Measurements from ENCODE around the gene FBXO17. TPM values are rescaled to one million over a fixed set of nuclear protein-coding genes. Genes with fewer than 3 reads are reported as not detected.

FBXO17 gene
- total and polyA plus RNA-seq, 4 experiments from 2014 or later, result not detected

DNA sequence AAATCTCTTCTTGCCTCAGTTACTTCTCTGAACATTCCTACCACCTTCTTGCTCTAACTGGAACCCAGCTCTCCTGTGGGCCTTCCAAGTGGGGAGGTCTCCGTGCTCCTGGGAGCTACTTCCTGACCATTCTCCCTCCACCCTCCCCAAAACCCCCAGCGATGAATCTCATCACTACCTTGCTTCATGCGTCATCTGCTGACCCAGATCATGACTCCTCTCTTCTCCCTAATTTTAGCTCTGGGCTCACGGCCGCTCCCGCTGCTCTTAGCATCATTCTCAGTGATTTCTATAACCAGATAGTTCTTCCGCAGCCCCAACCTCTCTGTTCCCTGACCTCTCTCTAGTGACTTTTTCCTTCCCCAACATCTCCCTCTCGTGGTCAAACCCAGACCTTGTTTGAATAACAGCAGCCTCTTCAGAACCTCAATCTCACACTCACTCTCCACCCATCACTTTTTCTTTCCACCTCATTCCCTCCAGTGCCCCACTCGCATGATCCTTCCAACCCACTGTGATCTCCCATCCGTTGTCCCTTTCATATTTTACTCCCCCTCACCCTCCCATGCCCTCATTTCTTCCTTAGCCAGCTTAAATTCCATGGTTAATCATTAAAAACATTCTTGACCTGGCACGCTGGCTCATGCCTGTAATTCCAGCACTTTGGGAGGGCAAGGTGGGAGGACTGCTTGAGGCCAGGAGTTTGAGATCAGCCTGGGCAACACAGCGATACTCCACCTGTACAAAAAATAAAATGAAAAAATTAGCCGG, 23.0 kb downstream of the FBXO17 start:
- peaks cover 11 to 17% (median 14%) of the 10 kb centered on the region in 4 donors for H3K4me1 Mint-ChIP-seq
- peak; percentile 34 to 52 (median 42) for DNase-seq
- no peaks in the 10 kb centered on the region for H3K9me3 ChIP-seq (ENCODE audit: control insufficient read depth in 1 of 2, low read length in 2 of 2)
- intact Hi-C loops (cut with micrococcal nuclease), result loop anchor here (1.0 kb wide), 1 partner anchor 549 kb away; the partner anchor contains the start of gene FAM98C
- H3K27ac Mint-ChIP-seq, result peak overlapping the region in 2 of 7 donors; percentile 77 to 85
- no peaks in the 10 kb centered on the region for H3K36me3 Mint-ChIP-seq
- no peak overlapping the region for H3K27ac ChIP-seq (ENCODE audit: low read depth, low read length)
- H3K4me1 ChIP-seq (ENCODE audit: insufficient read depth, low read length), result peaks cover 8% of the 10 kb centered on the region
- no peaks in the 10 kb centered on the region for H3K36me3 ChIP-seq (ENCODE audit: insufficient read depth, low read length)
- peak overlapping the region in 3 of 8 donors; percentile 5 to 16 (median 12) for H3K4me3 Mint-ChIP-seq
- no peaks in the 10 kb centered on the region for H3K27me3 ChIP-seq (ENCODE audit: insufficient read depth, low read length)
- no peak overlapping the region for H3K4me3 ChIP-seq (ENCODE audit: low read length in 2 of 2)
- ChIA-PET CTCF (ENCODE audit: partially characterized antibody) (interaction anchor here (0.9 to 2.4 kb wide), 3 partner anchors 18 to 550 kb away, joined by 3 to 12 read pairs (median 3); partner anchors contain the start of genes FAM98C, MRPS12 and SARS2), POLR2A (ENCODE audit: partially characterized antibody) (no interaction called here)
- H3K9me3 Mint-ChIP-seq, result no peaks in the 10 kb centered on the region
- H3K27me3 Mint-ChIP-seq, result peaks cover 6 to 9% of the 10 kb centered on the region in 2 donors

- POLR2A ChIA-PET (ENCODE audit: partially characterized antibody), result no interaction called here
Measured at GRCh38 chr19:38951187-38951586, 24.4 kb downstream of the FBXO17 start.

GRCh38 chr19:38949580-38950367, 25.8 kb downstream of the FBXO17 start:
- H3K4me1 Mint-ChIP-seq, result peaks cover 11 to 17% (median 14%) of the 10 kb centered on the region in 4 donors
- peak overlapping the region in 3 of 7 donors; percentile 66 to 88 (median 68) for H3K27ac Mint-ChIP-seq
- H3K4me3 ChIP-seq (ENCODE audit: low read length in 2 of 2), result peak overlapping the region in 1 of 2 donors; percentile 24
- no peaks in the 10 kb centered on the region for H3K9me3 Mint-ChIP-seq
- peak overlapping the region; percentile 63 to 80 (median 72) for H3K4me3 Mint-ChIP-seq
- no peaks in the 10 kb centered on the region for H3K27me3 ChIP-seq (ENCODE audit: insufficient read depth, low read length)
- H3K36me3 Mint-ChIP-seq, result no peaks in the 10 kb centered on the region
- POLR2A ChIA-PET (ENCODE audit: partially characterized antibody), result no interaction called here
- H3K36me3 ChIP-seq (ENCODE audit: insufficient read depth, low read length), result no peaks in the 10 kb centered on the region
- H3K4me1 ChIP-seq (ENCODE audit: insufficient read depth, low read length), result peaks cover 8% of the 10 kb centered on the region
- H3K27me3 Mint-ChIP-seq, result peaks cover 6 to 9% of the 10 kb centered on the region in 2 donors
- CTCF ChIA-PET (ENCODE audit: partially characterized antibody), result interaction anchor here (1.6 kb wide), 1 partner anchor 12 kb away, joined by 6 read pairs; no protein-coding TSS in a partner anchor
- H3K27ac ChIP-seq (ENCODE audit: low read depth, low read length), result no peak overlapping the region
- DNase-seq, result peak; percentile 66 to 75 (median 74)
- H3K9me3 ChIP-seq (ENCODE audit: control insufficient read depth in 1 of 2, low read length in 2 of 2), result no peaks in the 10 kb centered on the region
- intact Hi-C loops (cut with micrococcal nuclease), result loop anchor here (1.0 kb wide), 1 partner anchor 18 kb away; no protein-coding TSS in a partner anchor

More at GRCh38 chr19:38951187-38951586, 24.4 kb downstream of the FBXO17 start:
- Histone ChIP-seq H3K4me1 (ENCODE audit: insufficient read depth, low read length) (peaks cover 8% of the 10 kb centered on the region), H3K4me3 (ENCODE audit: low read length in 2 of 2) (no peak overlapping the region), H3K27ac (ENCODE audit: low read depth, low read length) (no peak overlapping the region), H3K9me3 (ENCODE audit: control insufficient read depth in 1 of 2, low read length in 2 of 2) (no peaks in the 10 kb centered on the region), H3K27me3 (ENCODE audit: insufficient read depth, low read length) (no peaks in the 10 kb centered on the region), H3K36me3 (ENCODE audit: insufficient read depth, low read length) (no peaks in the 10 kb centered on the region)
- no peaks in the 10 kb centered on the region for H3K9me3 Mint-ChIP-seq
- no peak for DNase-seq
- no peak overlapping the region for H3K4me3 Mint-ChIP-seq
- H3K4me1 Mint-ChIP-seq, result peaks cover 11 to 17% (median 14%) of the 10 kb centered on the region in 4 donors
- no peaks in the 10 kb centered on the region for H3K36me3 Mint-ChIP-seq
- CTCF ChIA-PET (ENCODE audit: partially characterized antibody), result interaction anchor here (2.4 kb wide), 1 partner anchor 20 kb away, joined by 12 read pairs; the partner anchor contains the start of genes MRPS12 and SARS2
- intact Hi-C loops (cut with micrococcal nuclease), result no loop called here
- H3K27me3 Mint-ChIP-seq, result peaks cover 6 to 9% of the 10 kb centered on the region in 2 donors
- H3K27ac Mint-ChIP-seq, result no peak overlapping the region

GRCh38 chr19:38946229-38947010, 29.1 kb downstream of the FBXO17 start:
- Histone ChIP-seq H3K9me3 (ENCODE audit: control insufficient read depth in 1 of 2, low read length in 2 of 2) (no peaks in the 10 kb centered on the region), H3K27ac (ENCODE audit: low read depth, low read length) (no peak overlapping the region), H3K4me3 (ENCODE audit: low read length in 2 of 2) (no peak overlapping the region), H3K36me3 (ENCODE audit: insufficient read depth, low read length) (no peaks in the 10 kb centered on the region), H3K27me3 (ENCODE audit: insufficient read depth, low read length) (no peaks in the 10 kb centered on the region), H3K4me1 (ENCODE audit: insufficient read depth, low read length) (peaks cover 14% of the 10 kb centered on the region)
- Mint-ChIP-seq H3K4me3 (no peak overlapping the region), H3K27me3 (peaks cover 0 to 1% of the 10 kb centered on the region in 2 donors), H3K4me1 (peaks cover 10 to 15% (median 12%) of the 10 kb centered on the region in 4 donors), H3K9me3 (no peaks in the 10 kb centered on the region), H3K36me3 (no peaks in the 10 kb centered on the region), H3K27ac (no peak overlapping the region)
- ChIA-PET CTCF (ENCODE audit: partially characterized antibody) (interaction anchor here (0.6 to 1.0 kb wide), 2 partner anchors 13 to 204 kb away, joined by 3 read pairs; no protein-coding TSS in a partner anchor), POLR2A (ENCODE audit: partially characterized antibody) (no interaction called here)
- DNase-seq, result no peak
- intact Hi-C loops (cut with micrococcal nuclease), result no loop called here

- Histone ChIP-seq H3K4me1 (ENCODE audit: insufficient read depth, low read length) (peaks cover 14% of the 10 kb centered on the region), H3K27ac (ENCODE audit: low read depth, low read length) (no peak overlapping the region), H3K4me3 (ENCODE audit: low read length in 2 of 2) (no peak overlapping the region), H3K27me3 (ENCODE audit: insufficient read depth, low read length) (no peaks in the 10 kb centered on the region), H3K9me3 (ENCODE audit: control insufficient read depth in 1 of 2, low read length in 2 of 2) (no peaks in the 10 kb centered on the region), H3K36me3 (ENCODE audit: insufficient read depth, low read length) (no peaks in the 10 kb centered on the region)
- H3K27me3 Mint-ChIP-seq, result peaks cover 0 to 1% of the 10 kb centered on the region in 2 donors
- intact Hi-C loops (cut with micrococcal nuclease), result no loop called here
- ChIA-PET CTCF (ENCODE audit: partially characterized antibody) (interaction anchor here (0.6 kb wide), 1 partner anchor 203 kb away, joined by 3 read pairs; no protein-coding TSS in a partner anchor), POLR2A (ENCODE audit: partially characterized antibody) (no interaction called here)
- H3K36me3 Mint-ChIP-seq, result no peaks in the 10 kb centered on the region
- DNase-seq, result no peak
- H3K9me3 Mint-ChIP-seq, result no peaks in the 10 kb centered on the region
- no peak overlapping the region for H3K4me3 Mint-ChIP-seq
- no peak overlapping the region for H3K27ac Mint-ChIP-seq
- H3K4me1 Mint-ChIP-seq, result peaks cover 11 to 22% (median 14%) of the 10 kb centered on the region in 4 donors
Measured at GRCh38 chr19:38945562-38946228, 29.8 kb downstream of the FBXO17 start.

DNA sequence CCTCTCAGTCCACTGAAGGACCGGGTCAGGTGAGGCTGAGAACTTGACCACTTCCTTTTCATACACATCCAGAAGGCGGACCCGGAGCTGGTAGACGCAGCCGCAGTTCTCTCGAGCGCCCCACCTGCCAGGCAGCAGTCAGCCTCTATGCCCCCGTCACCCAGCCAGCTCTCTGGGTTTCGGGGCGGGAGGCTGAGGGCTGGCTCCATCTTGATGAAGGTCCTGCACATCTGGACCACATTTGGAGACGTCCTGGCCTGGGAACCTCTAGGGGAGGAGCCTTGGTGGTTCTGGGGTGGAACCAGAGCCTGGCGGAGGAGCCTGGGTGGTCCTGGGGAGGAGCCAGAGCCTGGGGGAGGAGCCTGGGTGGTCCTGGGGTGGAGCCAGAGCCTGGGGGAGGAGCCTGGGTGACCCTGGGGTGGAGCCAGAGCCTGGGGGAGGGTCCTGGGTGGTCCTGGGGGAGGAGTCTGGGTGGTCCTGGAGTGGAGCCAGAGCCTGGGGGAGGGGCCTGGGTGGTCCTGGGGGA, 30.5 kb downstream of the FBXO17 start:
- Histone ChIP-seq H3K4me1 (ENCODE audit: insufficient read depth, low read length) (peaks cover 7% of the 10 kb centered on the region), H3K9me3 (ENCODE audit: control insufficient read depth in 1 of 2, low read length in 2 of 2) (no peaks in the 10 kb centered on the region), H3K36me3 (ENCODE audit: insufficient read depth, low read length) (no peaks in the 10 kb centered on the region), H3K4me3 (ENCODE audit: low read length in 2 of 2) (no peak overlapping the region), H3K27me3 (ENCODE audit: insufficient read depth, low read length) (no peaks in the 10 kb centered on the region), H3K27ac (ENCODE audit: low read depth, low read length) (no peak overlapping the region)
- no peak for DNase-seq
- Mint-ChIP-seq H3K36me3 (no peaks in the 10 kb centered on the region), H3K27ac (no peak overlapping the region), H3K4me3 (no peak overlapping the region), H3K9me3 (no peaks in the 10 kb centered on the region), H3K4me1 (peaks cover 12 to 24% (median 14%) of the 10 kb centered on the region in 4 donors), H3K27me3 (peaks cover 0 to 1% of the 10 kb centered on the region in 2 donors)
- ChIA-PET POLR2A (ENCODE audit: partially characterized antibody) (no interaction called here), CTCF (ENCODE audit: partially characterized antibody) (no interaction called here)
- intact Hi-C loops (cut with micrococcal nuclease), result no loop called here
